ENCODE measurements around the gene SDHAF1. TPM values are rescaled to one million over a fixed set of nuclear protein-coding genes. Genes with fewer than 3 reads are reported as not detected.

SDHAF1 gene
- polyA plus RNA-seq (65.3 and 71.6 TPM in 2 replicates), polyA minus RNA-seq (26.2 and 30.2 TPM in 2 replicates)

GRCh38 chr19:35995048-35995993, at the start of gene SDHAF1:
TSS of gene SDHAF1 (plus strand) at chr19:35995188. CDS start at chr19:35995275, 87 bp downstream.
- Histone ChIP-seq H3K9me3 (ENCODE audit: low read length) (no peaks in the 10 kb centered on the region), H3K27me3 (ENCODE audit: insufficient read depth, low read depth, low read length) (no peaks in the 10 kb centered on the region), H3K79me2 (replicated peaks; ENCODE audit: insufficient read depth, low read length) (peaks cover 13% of the 10 kb centered on the region), H3F3A (ENCODE audit: insufficient read depth, low read length, poor library complexity, severe bottlenecking) (no peaks in the 10 kb centered on the region), H3K4me3 (ENCODE audit: low read length) (peak within 1 kb of the TSS; percentile 95), H3K9me2 (ENCODE audit: insufficient read depth, low read length) (no peaks in the 10 kb centered on the region), H3K27ac (ENCODE audit: low read length) (peak within 1 kb of the TSS; percentile 74), H3K9ac (ENCODE audit: low read length) (peak within 1 kb of the TSS; percentile 68), H3K36me3 (ENCODE audit: insufficient read depth, low read length) (no peaks in the 10 kb centered on the region), H4K20me1 (ENCODE audit: insufficient read depth) (no peaks in the 10 kb centered on the region), H2AFZ (ENCODE audit: low read depth, low read length) (peak within 1 kb of the TSS; percentile 62), H3K4me2 (ENCODE audit: low read length) (peak within 1 kb of the TSS; percentile 78)
- TF ChIP-seq TAF1 (IDR thresholded peaks at IDR 0.05; ENCODE audit: low read depth) (peak; percentile 57), REST (IDR thresholded peaks at IDR 0.05; ENCODE audit: borderline replicate concordance) (no peak), RAD21 (conservative IDR thresholded peaks at IDR 0.05) (no peak), CTCF (IDR thresholded peaks at IDR 0.05; ENCODE audit: poor library complexity, severe bottlenecking) (peak; percentile 31), EP300 (conservative IDR thresholded peaks at IDR 0.05; ENCODE audit: poor library complexity, severe bottlenecking) (peak; percentile 18), MXI1 (conservative IDR thresholded peaks at IDR 0.05; ENCODE audit: poor library complexity, severe bottlenecking) (peak; percentile 93), POLR2AphosphoS5 (IDR thresholded peaks at IDR 0.05) (peak; percentile 8), EZH2 (IDR thresholded peaks at IDR 0.05; ENCODE audit: borderline replicate concordance, insufficient read depth, low read length, poor library complexity, severe bottlenecking) (no peak), SMC3 (conservative IDR thresholded peaks at IDR 0.05; ENCODE audit: poor library complexity) (no peak)

GRCh38 chr19:35946203-35946602, 48.8 kb upstream of the SDHAF1 start:
- no peaks in the 10 kb centered on the region for H3K36me3 ChIP-seq (ENCODE audit: insufficient read depth, low read length)
- no peaks in the 10 kb centered on the region for H4K20me1 ChIP-seq (ENCODE audit: insufficient read depth)
- H3F3A ChIP-seq (ENCODE audit: insufficient read depth, low read length, poor library complexity, severe bottlenecking): no peaks in the 10 kb centered on the region
- no peaks in the 10 kb centered on the region for H3K9me3 ChIP-seq (ENCODE audit: low read length)
- no peak overlapping the region for H3K4me3 ChIP-seq (ENCODE audit: low read length)
- no peak overlapping the region for H3K9ac ChIP-seq (ENCODE audit: low read length)
- H3K79me2 ChIP-seq (replicated peaks; ENCODE audit: insufficient read depth, low read length): peaks cover 2% of the 10 kb centered on the region
- H2AFZ ChIP-seq (ENCODE audit: low read depth, low read length): no peak overlapping the region
- H3K9me2 ChIP-seq (ENCODE audit: insufficient read depth, low read length): no peaks in the 10 kb centered on the region
- no peak overlapping the region for H3K27ac ChIP-seq (ENCODE audit: low read length)
- H3K27me3 ChIP-seq (ENCODE audit: insufficient read depth, low read depth, low read length): no peaks in the 10 kb centered on the region
- H3K4me2 ChIP-seq (ENCODE audit: low read length): no peak overlapping the region
- no peak for TF ChIP-seq RAD21 (conservative IDR thresholded peaks at IDR 0.05)
- no peak for TF ChIP-seq EZH2 (IDR thresholded peaks at IDR 0.05; ENCODE audit: borderline replicate concordance, insufficient read depth, low read length, poor library complexity, severe bottlenecking)
- no peak for TF ChIP-seq EP300 (conservative IDR thresholded peaks at IDR 0.05; ENCODE audit: poor library complexity, severe bottlenecking)
- no peak for TF ChIP-seq TAF1 (IDR thresholded peaks at IDR 0.05; ENCODE audit: low read depth)
- no peak for TF ChIP-seq MXI1 (conservative IDR thresholded peaks at IDR 0.05; ENCODE audit: poor library complexity, severe bottlenecking)
- TF ChIP-seq REST (IDR thresholded peaks at IDR 0.05; ENCODE audit: borderline replicate concordance): no peak
- TF ChIP-seq POLR2AphosphoS5 (IDR thresholded peaks at IDR 0.05): no peak
